Glutamatergic neuron (in vitro differentiated cells): ENCODE measurements around the gene PYY. TPM values are rescaled to one million over a fixed set of nuclear protein-coding genes. Genes with fewer than 3 reads are reported as not detected.
"Not testable (repeated sequence)": the region's sequence is repeated elsewhere in the genome, so short reads cannot be mapped to it uniquely, and the experiment has no call there.

Experiments
- DNase-seq: peaks from one replicate; pipeline ENCODE4 v3.0.0; 2022
- H3K27ac Mint-ChIP-seq: one replicate; pipeline ENCODE4 v1.8.0; 2020; ENCODE audit warnings: mild to moderate bottlenecking, mixed read lengths, inconsistent platforms; ENCODE audit not compliant: unreplicated experiment
- H3K27me3 Mint-ChIP-seq: one replicate; pipeline ENCODE4 v1.8.0; 2020; ENCODE audit warnings: mild to moderate bottlenecking, moderate library complexity, mixed read lengths, inconsistent platforms; ENCODE audit not compliant: unreplicated experiment
- H3K36me3 Mint-ChIP-seq: one replicate; pipeline ENCODE4 v1.8.0; 2020; ENCODE audit warnings: mild to moderate bottlenecking, mixed read lengths, inconsistent platforms; ENCODE audit not compliant: unreplicated experiment
- H3K4me1 Mint-ChIP-seq: one replicate; pipeline ENCODE4 v1.8.0; 2020; ENCODE audit warnings: mild to moderate bottlenecking, low read depth, mixed read lengths, inconsistent platforms; ENCODE audit not compliant: unreplicated experiment
- H3K4me3 Mint-ChIP-seq: one replicate; pipeline ENCODE4 v1.8.0; 2020; ENCODE audit warnings: mild to moderate bottlenecking, mixed read lengths, inconsistent platforms; ENCODE audit not compliant: unreplicated experiment
- H3K9me3 Mint-ChIP-seq: one replicate; pipeline ENCODE4 v1.8.0; 2020; ENCODE audit warnings: mild to moderate bottlenecking, moderate library complexity, mixed read lengths, inconsistent platforms; ENCODE audit not compliant: unreplicated experiment
- total RNA-seq: library from RNA; stranded (reverse); fragmentation: NEBNext Ultra II Directional; extraction: Animal tissue kit (Norgen Biotek cat#: 25700); gene quantifications from one replicate; pipeline ENCODE4 v1.2.1, GENCODE V29; 2021; ENCODE audit not compliant: unreplicated experiment
- TF ChIP-seq, protein P1 (sequence below): fragments of 200-600 bp; sonication (generic); IDR thresholded peaks from one replicate; pipeline ENCODE4 v1.5.0; 2021; ENCODE audit not compliant: partially characterized antibody, unreplicated experiment

PYY gene
- total RNA-seq, 1 donor from 2014 or later: not detected

DNA sequence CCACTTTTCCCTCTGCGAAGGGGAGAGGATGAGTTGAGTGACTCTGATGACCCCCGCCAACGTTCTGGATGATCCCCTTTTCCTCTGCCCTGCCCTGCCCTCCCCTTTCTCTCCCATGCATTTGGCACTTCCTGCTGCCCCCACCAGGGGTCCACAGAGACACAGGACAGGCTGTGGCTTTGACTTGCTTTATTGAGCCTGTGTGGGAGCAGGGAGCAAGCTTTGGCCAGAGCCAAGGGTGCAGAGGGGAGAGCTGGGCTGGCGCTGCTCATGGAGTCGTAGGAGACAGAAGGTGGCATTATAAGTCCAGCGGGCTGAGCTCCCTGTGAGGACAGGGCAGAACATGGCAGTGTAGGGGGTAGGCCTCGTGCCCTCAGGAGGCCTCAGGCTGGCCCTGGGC is 13.1 kb downstream of the PYY start:
- H3K27ac Mint-ChIP-seq: no peak overlapping the region
- peaks cover 3% of the 10 kb centered on the region for H3K9me3 Mint-ChIP-seq
- peaks cover 6% of the 10 kb centered on the region for H3K4me1 Mint-ChIP-seq
- H3K36me3 Mint-ChIP-seq: no peaks in the 10 kb centered on the region
- TF ChIP-seq, protein P1, sequence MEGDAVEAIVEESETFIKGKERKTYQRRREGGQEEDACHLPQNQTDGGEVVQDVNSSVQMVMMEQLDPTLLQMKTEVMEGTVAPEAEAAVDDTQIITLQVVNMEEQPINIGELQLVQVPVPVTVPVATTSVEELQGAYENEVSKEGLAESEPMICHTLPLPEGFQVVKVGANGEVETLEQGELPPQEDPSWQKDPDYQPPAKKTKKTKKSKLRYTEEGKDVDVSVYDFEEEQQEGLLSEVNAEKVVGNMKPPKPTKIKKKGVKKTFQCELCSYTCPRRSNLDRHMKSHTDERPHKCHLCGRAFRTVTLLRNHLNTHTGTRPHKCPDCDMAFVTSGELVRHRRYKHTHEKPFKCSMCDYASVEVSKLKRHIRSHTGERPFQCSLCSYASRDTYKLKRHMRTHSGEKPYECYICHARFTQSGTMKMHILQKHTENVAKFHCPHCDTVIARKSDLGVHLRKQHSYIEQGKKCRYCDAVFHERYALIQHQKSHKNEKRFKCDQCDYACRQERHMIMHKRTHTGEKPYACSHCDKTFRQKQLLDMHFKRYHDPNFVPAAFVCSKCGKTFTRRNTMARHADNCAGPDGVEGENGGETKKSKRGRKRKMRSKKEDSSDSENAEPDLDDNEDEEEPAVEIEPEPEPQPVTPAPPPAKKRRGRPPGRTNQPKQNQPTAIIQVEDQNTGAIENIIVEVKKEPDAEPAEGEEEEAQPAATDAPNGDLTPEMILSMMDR: peak; percentile 88
- H3K27me3 Mint-ChIP-seq: peaks cover 5% of the 10 kb centered on the region
- H3K4me3 Mint-ChIP-seq: no peak overlapping the region
- DNase-seq: peak; percentile 85

DNA sequence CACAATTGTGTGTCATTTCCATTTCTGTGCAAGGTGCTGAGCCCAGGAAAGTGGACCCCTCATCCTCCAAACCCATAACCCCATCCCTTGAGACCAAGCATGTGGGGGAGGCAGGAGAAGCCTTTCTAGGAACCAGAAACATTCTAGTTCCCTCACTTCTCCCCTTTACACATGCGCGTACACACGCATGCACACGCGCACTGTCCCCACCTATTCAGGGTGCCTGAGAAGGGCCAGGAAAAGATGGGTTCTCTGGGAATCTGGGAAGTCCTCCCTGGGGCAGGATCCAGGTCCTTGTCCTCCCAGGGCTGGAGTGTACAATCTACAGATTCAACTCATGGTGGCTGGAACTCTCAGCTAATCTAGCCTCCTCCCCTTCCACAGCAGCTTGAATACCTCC is 13.9 kb downstream of the PYY start:
- Mint-ChIP-seq H3K4me1 (peaks cover 6% of the 10 kb centered on the region), H3K27me3 (peaks cover 4% of the 10 kb centered on the region), H3K36me3 (no peaks in the 10 kb centered on the region), H3K4me3 (no peak overlapping the region), H3K27ac (no peak overlapping the region), H3K9me3 (peaks cover 3% of the 10 kb centered on the region)
- TF ChIP-seq, protein P1: no peak
- DNase-seq: no peak

DNA sequence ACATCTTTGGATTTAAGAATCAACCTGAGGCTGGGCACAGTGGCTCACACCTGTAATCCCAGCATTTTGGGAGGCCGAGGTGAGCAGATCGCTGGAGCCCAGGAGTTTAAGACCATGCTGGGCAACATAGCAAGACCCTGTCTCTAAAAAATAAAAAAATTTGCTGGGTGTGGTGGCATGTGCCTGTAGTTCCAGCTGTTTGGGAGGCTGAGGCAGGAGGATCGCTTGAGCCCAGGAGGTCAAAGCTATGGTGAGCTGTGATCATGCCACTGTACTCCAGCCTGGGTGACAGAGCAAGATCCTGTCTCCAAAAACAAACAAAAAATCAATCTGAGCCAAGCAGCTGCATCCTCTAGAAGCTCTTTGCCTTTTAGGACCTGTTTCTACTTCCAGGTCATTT is 14.3 kb downstream of the PYY start:
- H3K36me3 Mint-ChIP-seq, H3K9me3 Mint-ChIP-seq, H3K4me3 Mint-ChIP-seq, H3K27ac Mint-ChIP-seq, DNase-seq, H3K27me3 Mint-ChIP-seq, H3K4me1 Mint-ChIP-seq: not testable (repeated sequence)

DNA sequence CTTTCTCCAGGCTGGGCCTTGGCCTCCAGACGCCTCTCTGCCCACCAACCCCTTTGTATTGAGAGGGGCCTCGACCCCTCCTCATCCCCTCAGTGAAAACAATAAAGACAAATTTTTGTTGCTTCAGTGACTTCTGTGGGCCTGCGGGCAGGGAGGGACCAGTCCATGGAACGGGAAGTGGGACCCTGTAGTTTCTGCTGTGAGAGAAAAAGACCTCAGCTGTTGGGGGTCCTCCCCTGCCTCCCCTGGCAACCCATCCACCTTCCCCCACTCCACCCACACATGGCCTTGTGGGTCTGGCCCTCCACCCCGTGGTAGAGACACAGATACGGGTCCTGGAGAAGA is 14.9 kb downstream of the PYY start:
- peaks cover 6% of the 10 kb centered on the region for H3K4me1 Mint-ChIP-seq
- no peak overlapping the region for H3K27ac Mint-ChIP-seq
- peaks cover 2% of the 10 kb centered on the region for H3K27me3 Mint-ChIP-seq

DNA sequence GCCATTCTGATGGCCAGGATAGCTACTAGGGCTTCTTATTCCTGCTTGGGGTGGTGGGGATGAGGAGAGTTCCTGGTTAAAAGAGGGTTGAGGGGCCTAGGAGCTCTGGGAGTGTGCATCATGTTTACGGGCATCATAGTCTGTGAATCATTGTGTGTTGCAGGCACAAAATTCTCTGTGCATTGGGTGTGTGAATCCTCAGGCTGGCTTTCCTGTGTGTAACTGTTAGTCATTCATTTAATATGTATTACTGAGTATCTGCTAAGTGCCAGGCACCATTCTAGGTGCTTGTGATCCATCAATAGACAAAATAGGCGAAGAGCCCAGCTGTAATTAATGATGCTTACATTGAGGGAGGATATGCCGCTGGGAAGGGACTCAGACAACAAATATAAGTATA is 17.3 kb downstream of the PYY start:
- no peak for DNase-seq
- TF ChIP-seq, protein P1: no peak
- Mint-ChIP-seq H3K4me3 (no peak overlapping the region), H3K27me3 (peaks cover 2% of the 10 kb centered on the region), H3K27ac (no peak overlapping the region), H3K9me3 (peaks cover 2% of the 10 kb centered on the region), H3K36me3 (no peaks in the 10 kb centered on the region), H3K4me1 (peaks cover 6% of the 10 kb centered on the region)

More for the DNA sequence above, 14.9 kb downstream of the PYY start:
- no peak for DNase-seq
- Mint-ChIP-seq H3K36me3 (no peaks in the 10 kb centered on the region), H3K9me3 (peaks cover 3% of the 10 kb centered on the region), H3K4me3 (no peak overlapping the region)
- TF ChIP-seq, protein P1: no peak

DNA sequence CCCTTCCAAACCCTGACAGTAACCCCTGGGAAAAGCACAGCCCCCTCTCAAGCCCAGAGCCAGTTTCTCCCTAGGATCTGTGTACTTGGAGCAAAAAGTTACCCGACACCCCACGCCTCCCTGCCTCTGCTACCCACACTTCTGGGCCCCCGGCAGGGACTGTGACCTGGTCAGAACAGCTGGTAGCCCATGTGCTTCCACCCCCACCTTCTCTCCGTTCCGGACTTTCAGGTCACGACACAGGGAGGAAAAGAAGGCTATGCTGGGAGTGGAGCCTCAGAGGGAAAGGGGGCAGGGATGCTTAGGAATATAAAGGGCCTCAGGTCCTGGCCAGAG is 17.8 kb downstream of the PYY start:
- no peaks in the 10 kb centered on the region for H3K36me3 Mint-ChIP-seq
- no peak overlapping the region for H3K27ac Mint-ChIP-seq
- H3K4me1 Mint-ChIP-seq: peaks cover 3% of the 10 kb centered on the region
- peaks cover 2% of the 10 kb centered on the region for H3K9me3 Mint-ChIP-seq
- no peak for DNase-seq
- H3K4me3 Mint-ChIP-seq: no peak overlapping the region
- H3K27me3 Mint-ChIP-seq: peaks cover 2% of the 10 kb centered on the region
- TF ChIP-seq, protein P1: no peak
